H9 (cell line): ENCODE results near the gene C11orf71. TPM values are rescaled to one million over a fixed set of nuclear protein-coding genes. Genes with fewer than 3 reads are reported as not detected.

Source experiments
- DNase-seq: peaks from one replicate; pipeline ENCODE4 v3.0.0-alpha.2; 2017
- H2AFZ ChIP-seq: one replicate; pipeline ENCODE4 v1.6.1; 2013; ENCODE audit warnings: mild to moderate bottlenecking, low read length, control low read depth, moderate library complexity
- H2AK5ac ChIP-seq: 2 replicates; pipeline ENCODE4 v1.6.1; 2013; ENCODE audit warnings: low read length, control low read depth, mixed read lengths; ENCODE audit not compliant: insufficient read length
- H2BK120ac ChIP-seq: one replicate; pipeline ENCODE4 v1.6.1; 2013; ENCODE audit warnings: low read depth, mild to moderate bottlenecking, low read length, control low read depth, inconsistent platforms; ENCODE audit not compliant: poor library complexity, severe bottlenecking
- H2BK12ac ChIP-seq: 2 replicates; pipeline ENCODE4 v1.6.1; 2013; ENCODE audit warnings: low read length, control low read depth, mixed read lengths, low read depth; ENCODE audit not compliant: insufficient read length
- H2BK15ac ChIP-seq: 2 replicates; pipeline ENCODE4 v1.6.1; 2013; ENCODE audit warnings: low read depth, low read length, control low read depth
- H2BK20ac ChIP-seq: one replicate; pipeline ENCODE4 v1.6.1; 2013; ENCODE audit warnings: low read depth, mild to moderate bottlenecking, low read length, control low read depth, inconsistent platforms; ENCODE audit not compliant: poor library complexity, severe bottlenecking
- H2BK5ac ChIP-seq: 2 replicates; pipeline ENCODE4 v1.6.1; 2013; ENCODE audit warnings: low read length, control low read depth, mixed read lengths; ENCODE audit not compliant: insufficient read length
- H3K14ac ChIP-seq: 2 replicates; pipeline ENCODE4 v1.6.1; 2013; ENCODE audit warnings: low read length, control low read depth; ENCODE audit not compliant: insufficient read depth
- H3K18ac ChIP-seq: 2 replicates; pipeline ENCODE4 v1.6.1; 2013; ENCODE audit warnings: low read depth, mild to moderate bottlenecking, mixed read lengths, low read length, control low read depth; ENCODE audit not compliant: insufficient read length
- H3K23ac ChIP-seq: 2 replicates; pipeline ENCODE4 v1.6.1; 2013; ENCODE audit warnings: low read length, control low read depth, mixed read lengths, low read depth; ENCODE audit not compliant: insufficient read length
- H3K23me2 ChIP-seq: 2 replicates; pipeline ENCODE4 v1.6.1; 2013; ENCODE audit warnings: low read depth, mild to moderate bottlenecking, mixed read lengths, low read length, control low read depth; ENCODE audit not compliant: insufficient read length, poor library complexity, severe bottlenecking
- H3K27ac ChIP-seq: 2 replicates; pipeline ENCODE4 v1.5.1; 2013; ENCODE audit warnings: low read length, control low read depth, mixed read lengths, low read depth; ENCODE audit not compliant: insufficient read length
- H3K27me3 ChIP-seq: 2 replicates; pipeline ENCODE4 v1.6.1; 2013; ENCODE audit warnings: low read length, control low read depth, inconsistent platforms; ENCODE audit not compliant: insufficient read depth
- H3K4ac ChIP-seq: 2 replicates; pipeline ENCODE4 v1.6.1; 2013; ENCODE audit warnings: low read depth, mild to moderate bottlenecking, control low read depth, inconsistent platforms, low read length, moderate library complexity
- H3K4me1 ChIP-seq: 2 replicates; pipeline ENCODE4 v1.6.1; 2013; ENCODE audit warnings: low read length, control low read depth, inconsistent platforms; ENCODE audit not compliant: insufficient read depth
- H3K4me2 ChIP-seq: 2 replicates; pipeline ENCODE4 v1.6.1; 2013; ENCODE audit warnings: low read length, control low read depth, mixed read lengths; ENCODE audit not compliant: insufficient read length, insufficient read depth
- H3K56ac ChIP-seq: 2 replicates; pipeline ENCODE4 v1.6.1; 2013; ENCODE audit warnings: low read depth, mild to moderate bottlenecking, mixed read lengths, low read length, control low read depth; ENCODE audit not compliant: insufficient read length
- H3K79me1 ChIP-seq: 2 replicates; pipeline ENCODE4 v1.6.1; 2013; ENCODE audit warnings: low read depth, mild to moderate bottlenecking, moderate library complexity, low read length, control low read depth, inconsistent platforms; ENCODE audit not compliant: insufficient read depth, poor library complexity, severe bottlenecking
- H3K79me2 ChIP-seq: 2 replicates; pipeline ENCODE4 v1.6.1; 2013; ENCODE audit warnings: low read length, control low read depth, inconsistent platforms; ENCODE audit not compliant: insufficient read depth
- H3K9ac ChIP-seq: 2 replicates; pipeline ENCODE4 v1.6.1; 2013; ENCODE audit warnings: low read length, control low read depth, mixed read lengths; ENCODE audit not compliant: insufficient read length; ENCODE audit errors: extremely low read depth
- H3K9me3 ChIP-seq: one replicate; pipeline ENCODE4 v1.6.1; 2013; ENCODE audit warnings: low read depth, low read length, inconsistent platforms; ENCODE audit not compliant: control insufficient read depth
- H3T11ph ChIP-seq: one replicate; pipeline ENCODE4 v1.6.1; 2013; ENCODE audit warnings: mild to moderate bottlenecking, low read length, control low read depth, inconsistent platforms
- H4K20me1 ChIP-seq: one replicate; pipeline ENCODE4 v1.6.1; 2013; ENCODE audit not compliant: control insufficient read depth, insufficient read length, insufficient read depth
- H4K5ac ChIP-seq: 2 replicates; pipeline ENCODE4 v1.6.1; 2013; ENCODE audit warnings: low read depth, mild to moderate bottlenecking, mixed read lengths, low read length, control low read depth; ENCODE audit not compliant: insufficient read length
- H4K8ac ChIP-seq: replicated peaks from 2 replicates; pipeline ENCODE4 v1.6.1; 2013; ENCODE audit warnings: low read length, control low read depth, mixed read lengths, low read depth; ENCODE audit not compliant: insufficient read length
- H4K91ac ChIP-seq: 2 replicates; pipeline ENCODE4 v1.6.1; 2013; ENCODE audit warnings: low read depth, mild to moderate bottlenecking, moderate library complexity, mixed read lengths, low read length, control low read depth; ENCODE audit not compliant: insufficient read length
- H3K27ac Mint-ChIP-seq, 3 experiments: 2 replicates in 2 of 3; 3 replicates in 1 of 3; pipeline ENCODE4 v1.8.0; 2020 to 2021; ENCODE audit warnings: mixed read lengths in 3 of 3, mild to moderate bottlenecking in 1 of 3, moderate library complexity in 1 of 3
- H3K27me3 Mint-ChIP-seq: 2 replicates; pipeline ENCODE4 v1.8.0; 2021; ENCODE audit warnings: low read depth, mild to moderate bottlenecking, moderate library complexity, mixed read lengths
- H3K36me3 Mint-ChIP-seq, 3 experiments: 2 replicates in 2 of 3; 3 replicates in 1 of 3; pipeline ENCODE4 v1.8.0; 2020 to 2021; ENCODE audit warnings: low read depth in 3 of 3, mixed read lengths in 3 of 3; ENCODE audit not compliant: insufficient read depth in 1 of 3
- H3K4me1 Mint-ChIP-seq, 2 experiments: 2 replicates each; pipeline ENCODE4 v1.8.0; 2020; ENCODE audit warnings: mixed read lengths in 2 of 2
- H3K4me3 Mint-ChIP-seq, 2 experiments: 2 replicates in 1 of 2; 3 replicates in 1 of 2; pipeline ENCODE4 v1.8.0; 2020 to 2021; ENCODE audit warnings: mild to moderate bottlenecking in 2 of 2, mixed read lengths in 2 of 2, moderate library complexity in 1 of 2
- H3K9me3 Mint-ChIP-seq, 2 experiments: 2 replicates in 1 of 2; 3 replicates in 1 of 2; pipeline ENCODE4 v1.8.0; 2020; ENCODE audit warnings: mild to moderate bottlenecking in 2 of 2, mixed read lengths in 2 of 2, moderate library complexity in 1 of 2
- WGBS: extraction: QIAGEN DNeasy Blood & Tissue Kit; methylation state at CpG from one replicate; pipeline ENCODE4 v1.1.7; 2013; ENCODE audit warnings: missing lambda C conversion rate, low lambda C conversion rate, mixed read lengths; ENCODE audit not compliant: insufficient read length; ENCODE audit errors: extremely low coverage; 5-methylcytosine and 5-hydroxymethylcytosine counted together
- total RNA-seq: library from RNA; stranded (reverse); gene quantifications from 2 replicates; pipeline ENCODE4 v1.2.1, GENCODE V29; 2021
- TF ChIP-seq, protein P1 (sequence below): fragments of 200-600 bp; sonication (generic); conservative IDR thresholded peaks from 3 replicates; pipeline ENCODE4 v1.8.0; 2021; ENCODE audit warnings: antibody characterized with exemption, mild to moderate bottlenecking

Gene C11orf71
- total RNA-seq, 1 experiment from 2014 or later, result 3.5 TPM

GRCh38 chr11:114350022-114350421, 50.3 kb downstream of the C11orf71 start:
- Mint-ChIP-seq H3K4me3 (no peak overlapping the region), H3K27me3 (no peaks in the 10 kb centered on the region), H3K27ac (peak overlapping the region in 1 of 3 experiments; percentile 28; a peak in 1 of 7 replicates), H3K36me3 (peaks cover 3 to 12% (median 4%) of the 10 kb centered on the region in 3 experiments; a peak in 6 of 7 replicates), H3K4me1 (peaks cover 4 to 6% of the 10 kb centered on the region in 2 experiments; a peak in 1 of 4 replicates), H3K9me3 (peaks cover 13 to 14% of the 10 kb centered on the region in 2 experiments)
- TF ChIP-seq, protein P1, sequence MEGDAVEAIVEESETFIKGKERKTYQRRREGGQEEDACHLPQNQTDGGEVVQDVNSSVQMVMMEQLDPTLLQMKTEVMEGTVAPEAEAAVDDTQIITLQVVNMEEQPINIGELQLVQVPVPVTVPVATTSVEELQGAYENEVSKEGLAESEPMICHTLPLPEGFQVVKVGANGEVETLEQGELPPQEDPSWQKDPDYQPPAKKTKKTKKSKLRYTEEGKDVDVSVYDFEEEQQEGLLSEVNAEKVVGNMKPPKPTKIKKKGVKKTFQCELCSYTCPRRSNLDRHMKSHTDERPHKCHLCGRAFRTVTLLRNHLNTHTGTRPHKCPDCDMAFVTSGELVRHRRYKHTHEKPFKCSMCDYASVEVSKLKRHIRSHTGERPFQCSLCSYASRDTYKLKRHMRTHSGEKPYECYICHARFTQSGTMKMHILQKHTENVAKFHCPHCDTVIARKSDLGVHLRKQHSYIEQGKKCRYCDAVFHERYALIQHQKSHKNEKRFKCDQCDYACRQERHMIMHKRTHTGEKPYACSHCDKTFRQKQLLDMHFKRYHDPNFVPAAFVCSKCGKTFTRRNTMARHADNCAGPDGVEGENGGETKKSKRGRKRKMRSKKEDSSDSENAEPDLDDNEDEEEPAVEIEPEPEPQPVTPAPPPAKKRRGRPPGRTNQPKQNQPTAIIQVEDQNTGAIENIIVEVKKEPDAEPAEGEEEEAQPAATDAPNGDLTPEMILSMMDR, result no peak
- Histone ChIP-seq H3K9me3 (no peaks in the 10 kb centered on the region), H3T11ph (no peak overlapping the region), H3K56ac (no peak overlapping the region), H3K4me2 (no peak overlapping the region), H2BK15ac (no peak overlapping the region), H2AFZ (peak overlapping the region; percentile 8), H3K23me2 (no peaks in the 10 kb centered on the region), H2BK20ac (no peak overlapping the region), H2BK12ac (no peak overlapping the region), H3K27me3 (no peaks in the 10 kb centered on the region), H3K18ac (no peak overlapping the region), H4K5ac (no peak overlapping the region), H2BK5ac (no peak overlapping the region), H3K27ac (no peak overlapping the region), H3K4ac (no peak overlapping the region), H3K79me1 (no peaks in the 10 kb centered on the region), H3K4me1 (no peaks in the 10 kb centered on the region), H4K20me1 (no peaks in the 10 kb centered on the region), H3K79me2 (no peaks in the 10 kb centered on the region), H3K14ac (no peak overlapping the region), H3K23ac (no peak overlapping the region), H4K8ac (no peak overlapping the region), H2BK120ac (no peak overlapping the region), H3K9ac (no peak overlapping the region), H2AK5ac (no peak overlapping the region), H4K91ac (no peak overlapping the region)
- WGBS, result no CpG with 5 or more reads among the region's 10 CpGs
- DNase-seq, result no peak

Other genes starting within 250 kb of the C11orf71 start
- gene NNMT, start 104.1 kb downstream of the C11orf71 start, total RNA-seq, result not detected in 2 replicates
- gene RBM7, start 155 bp upstream of the C11orf71 start, total RNA-seq, result 55.5 and 56.4 TPM in 2 replicates
- gene REXO2, start 39.0 kb upstream of the C11orf71 start, total RNA-seq, result 88.8 and 92.8 TPM in 2 replicates
- not detected in 2 replicates for gene NXPE1, start 159.4 kb upstream of the C11orf71 start, total RNA-seq
- gene NXPE4, start 195.3 kb upstream of the C11orf71 start, total RNA-seq, result not detected in 2 replicates